NT2/D1 (cell line): ENCODE data around the gene RAB8A.

Experiments
- SUZ12 ChIP-seq: IDR thresholded peaks from 2 replicates; pipeline ENCODE4 v1.6.1; 2011; ENCODE audit not compliant: insufficient read length, insufficient read depth; ENCODE audit errors: extremely low read depth
- YY1 ChIP-seq: IDR thresholded peaks from 2 replicates; pipeline ENCODE4 v1.6.1; 2011; ENCODE audit not compliant: insufficient read length, insufficient read depth
- ZNF274 ChIP-seq: IDR thresholded peaks from 2 replicates; pipeline ENCODE4 v1.6.1; 2011; ENCODE audit warnings: mild to moderate bottlenecking, low read depth, low read length

DNA sequence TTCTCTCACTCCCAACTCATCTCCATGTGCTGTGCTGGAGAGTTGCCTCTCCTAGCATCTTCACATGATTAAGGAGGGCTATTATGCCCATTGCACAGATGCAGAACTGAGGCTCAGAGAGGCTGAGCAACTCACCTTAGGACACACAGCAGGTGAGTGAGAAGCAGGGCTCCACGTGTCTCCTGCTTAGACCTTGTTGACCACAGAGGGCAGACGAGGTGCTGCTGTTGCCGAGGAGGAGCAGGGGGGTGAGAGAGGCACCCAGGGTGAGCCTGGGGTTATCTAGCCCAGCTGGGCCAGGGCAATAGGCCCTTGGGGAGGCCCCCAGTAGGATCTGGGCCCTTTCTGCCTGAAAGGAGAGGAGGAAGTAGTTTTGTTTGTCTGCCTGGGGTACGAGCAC, 29.4 kb downstream of the RAB8A start:
- TF ChIP-seq ZNF274: no peak
- TF ChIP-seq YY1: no peak
- TF ChIP-seq SUZ12: no peak
